CD4-positive, alpha-beta T cell treated with Interleukin-2 at 100 ng/mL for 4 hours (primary cell): ENCODE data around the gene TMEM181.

Experiments
- DNase-seq: peaks from one replicate; pipeline ENCODE4 v3.0.0-alpha.2; 2020; ENCODE audit warnings: low spot score

Gene TMEM181

DNA sequence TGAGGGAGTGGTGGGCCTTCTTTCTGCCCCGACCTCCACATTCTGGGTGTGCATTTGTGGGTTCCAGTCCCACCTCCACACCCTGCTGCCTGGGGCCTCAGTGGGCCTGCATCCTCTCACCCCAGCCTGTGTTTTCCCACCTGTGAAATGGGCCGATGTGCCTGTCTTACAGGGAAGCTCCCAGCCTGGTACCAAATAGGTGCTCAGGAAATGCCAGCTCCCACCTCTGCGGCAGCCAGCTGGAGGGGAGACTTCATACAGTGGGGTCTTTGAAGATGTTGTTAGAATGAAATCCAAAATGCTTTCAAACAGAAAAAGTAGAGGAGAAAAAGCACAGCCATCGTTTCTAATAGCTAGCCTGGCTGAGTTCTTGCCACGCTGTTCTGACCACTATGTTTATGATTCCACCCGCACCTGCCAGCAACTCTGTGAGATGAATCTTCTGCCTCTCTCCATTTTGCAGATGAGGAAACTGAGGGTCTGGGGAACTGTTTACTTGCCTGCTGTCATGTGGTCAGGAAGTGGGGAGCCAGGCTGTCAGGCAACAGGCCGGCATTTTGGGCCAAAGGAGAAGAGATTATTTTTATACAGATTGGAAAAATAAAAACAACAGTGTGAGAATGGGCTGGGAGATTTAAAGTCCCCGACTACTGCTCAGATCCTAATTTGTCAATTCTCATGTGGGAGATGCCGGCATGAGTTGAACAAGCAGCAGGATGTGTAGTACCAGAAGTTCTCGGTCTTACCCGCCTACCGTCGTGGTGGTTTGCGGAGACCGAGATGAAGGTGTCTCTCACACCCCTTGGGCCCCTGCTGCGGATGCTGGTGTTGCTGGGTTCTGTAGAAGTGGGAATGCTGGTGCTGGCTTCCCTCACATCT lies 4.6 kb downstream of the TMEM181 start:
- peak; percentile 32 for DNase-seq

DNA sequence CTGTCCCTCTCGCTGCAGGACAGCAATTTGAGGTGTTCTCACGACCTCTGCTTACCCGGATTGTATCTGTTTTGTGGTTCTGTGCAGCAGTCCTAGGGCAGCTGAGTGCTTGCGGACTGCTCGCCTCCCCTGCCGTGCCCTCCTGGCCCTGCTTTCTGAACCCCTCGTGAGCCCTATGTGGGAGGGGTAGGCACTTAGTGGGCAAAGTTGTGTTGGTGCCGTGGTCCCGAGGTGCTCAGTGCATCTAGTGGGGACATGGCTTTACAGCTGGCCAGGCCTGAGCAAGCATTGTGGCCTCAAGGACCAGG lies 5.2 kb downstream of the TMEM181 start:
- DNase-seq, result no peak

GRCh38 chr6:158565482-158566040 lies 5.7 kb downstream of the TMEM181 start:
- DNase-seq, result no peak

GRCh38 chr6:158566207-158566818 lies 6.4 kb downstream of the TMEM181 start:
- DNase-seq, result no peak

DNA sequence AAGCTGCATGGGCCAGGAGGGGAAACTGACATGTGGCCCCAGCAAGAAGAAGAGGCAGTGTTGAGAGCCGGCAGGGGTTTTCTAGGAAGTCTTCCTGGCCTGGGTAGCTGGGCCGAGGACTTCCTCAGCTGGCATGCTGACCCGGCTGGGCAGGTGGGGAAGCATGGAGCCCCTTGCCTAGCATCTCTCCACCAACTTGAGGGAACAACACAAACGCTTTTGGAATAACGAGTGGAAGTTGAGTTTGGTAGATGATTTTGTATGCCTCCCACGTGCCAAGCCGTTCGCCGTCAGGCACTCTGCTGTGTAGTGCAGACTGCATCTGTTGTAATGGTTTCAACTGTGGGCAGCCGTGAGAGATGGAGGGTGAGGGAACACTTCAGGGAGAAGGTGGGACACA lies 7.3 kb downstream of the TMEM181 start:
- no peak for DNase-seq

DNA sequence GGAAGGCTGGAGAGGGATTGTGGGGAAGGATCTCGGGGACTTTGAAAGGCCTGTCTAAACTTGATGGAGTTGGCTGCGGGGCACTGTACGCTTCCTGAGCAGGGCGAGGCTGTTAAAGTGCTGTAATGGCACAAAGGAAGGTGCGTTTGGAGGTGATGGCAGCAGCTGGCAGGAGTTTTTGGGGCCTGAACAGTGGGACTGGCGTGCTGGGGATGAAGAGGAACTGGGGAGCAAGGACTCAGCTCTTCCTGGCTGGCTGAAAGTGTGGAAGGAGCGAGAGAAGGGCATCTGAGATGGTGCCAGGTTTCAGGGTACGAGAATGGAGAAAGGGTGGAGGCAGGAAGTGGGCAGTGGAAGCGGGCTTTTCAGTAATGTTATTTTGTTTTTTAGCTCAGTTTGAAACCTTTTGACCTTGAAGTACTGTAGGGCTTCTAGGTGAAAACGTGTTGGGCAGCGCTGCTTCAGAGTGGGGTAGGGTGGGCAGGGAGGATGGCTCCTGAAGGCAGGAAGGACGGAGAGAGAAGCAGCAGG lies 8.0 kb downstream of the TMEM181 start:
- no peak for DNase-seq

- DNase-seq, result no peak
Measured at GRCh38 chr6:158568549-158568948, 8.7 kb downstream of the TMEM181 start.

- no peak for DNase-seq
Measured at GRCh38 chr6:158569036-158569435, 9.1 kb downstream of the TMEM181 start.

- DNase-seq, result no peak
Measured at GRCh38 chr6:158570681-158570962, 10.7 kb downstream of the TMEM181 start.

GRCh38 chr6:158571826-158572652 lies 12.1 kb downstream of the TMEM181 start:
- no peak for DNase-seq

DNA sequence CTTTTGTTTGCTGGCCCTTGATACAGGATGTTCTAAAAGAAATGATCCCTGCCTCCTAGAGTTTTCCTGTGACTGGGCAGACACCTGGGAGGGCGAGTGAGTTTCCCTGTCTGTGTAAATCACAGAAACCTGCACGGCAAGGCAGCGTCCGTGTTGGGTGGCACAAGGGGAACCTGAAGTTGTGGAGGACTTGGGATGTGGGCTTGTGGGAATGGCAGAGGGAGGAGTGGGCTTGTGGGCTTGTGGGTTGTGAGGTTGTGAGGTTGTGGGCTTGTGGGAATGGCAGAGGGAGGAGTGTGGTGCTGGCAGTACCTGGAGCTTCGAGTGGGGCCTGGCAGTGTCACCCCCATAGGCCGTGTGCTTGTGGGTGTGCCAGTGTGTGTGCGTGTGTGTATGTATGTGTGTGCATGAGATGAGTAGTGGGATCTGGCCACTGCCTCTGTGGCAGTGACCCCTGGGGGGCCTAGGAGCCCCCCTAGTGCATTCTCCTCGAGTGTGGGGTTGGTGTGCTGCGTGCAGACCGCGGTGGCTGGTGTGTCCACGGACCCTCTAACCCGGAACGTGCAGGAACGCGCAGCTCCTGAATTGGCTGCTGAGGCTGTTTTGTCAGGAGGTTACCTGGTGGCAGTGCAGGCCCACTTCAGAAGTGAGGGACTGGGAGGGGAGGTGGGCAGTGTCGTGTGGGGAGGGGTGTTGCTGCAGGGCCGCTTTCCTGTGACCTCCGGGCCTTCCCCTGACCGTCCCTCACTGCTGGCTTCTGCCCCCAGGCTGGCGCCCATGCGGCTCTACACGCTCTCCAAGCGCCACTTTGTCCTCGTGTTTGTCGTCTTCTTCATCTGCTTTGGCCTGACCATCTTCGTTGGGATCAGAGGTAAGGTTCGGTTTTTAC lies 13.0 kb downstream of the TMEM181 start:
- DNase-seq, result no peak

DNA sequence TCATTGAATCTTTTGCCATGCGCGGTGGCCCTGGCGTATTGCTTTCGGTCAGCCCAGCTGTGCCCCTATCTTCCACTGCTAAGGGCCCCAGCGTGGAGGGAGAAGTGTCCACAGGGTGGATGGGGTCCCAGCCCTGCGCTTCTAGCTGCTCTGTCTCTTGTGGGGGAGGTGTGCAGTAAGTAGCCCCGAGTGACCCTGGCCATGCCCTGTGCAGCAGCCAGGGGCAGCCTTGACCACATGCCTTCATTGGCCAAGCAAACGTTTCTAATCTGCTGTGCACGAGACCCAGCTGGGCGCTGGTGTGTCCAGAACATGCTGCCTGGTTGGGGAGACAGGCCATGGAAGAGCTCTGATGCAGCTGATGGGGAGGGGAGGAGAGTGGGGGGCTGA lies 13.6 kb downstream of the TMEM181 start:
- no peak for DNase-seq

DNA sequence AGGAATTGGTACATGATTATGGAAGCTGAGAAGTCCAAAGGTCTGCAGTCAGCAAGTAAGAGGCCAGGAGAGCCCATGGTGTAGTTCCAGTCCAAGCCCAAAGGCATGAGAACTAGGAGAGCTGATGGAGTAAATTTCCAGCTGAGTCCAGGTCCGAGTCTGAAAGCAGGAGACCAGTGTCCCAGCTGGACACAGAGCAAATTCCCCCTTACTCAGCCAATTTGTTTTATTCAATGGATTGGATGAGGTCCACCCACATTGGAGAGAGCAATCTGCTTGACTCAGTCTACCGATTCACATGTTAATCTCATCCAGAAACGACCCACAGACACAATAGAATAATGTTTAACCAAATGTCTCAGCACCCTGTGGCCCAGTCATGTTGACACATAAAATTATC lies 14.9 kb downstream of the TMEM181 start:
- DNase-seq, result no peak

DNA sequence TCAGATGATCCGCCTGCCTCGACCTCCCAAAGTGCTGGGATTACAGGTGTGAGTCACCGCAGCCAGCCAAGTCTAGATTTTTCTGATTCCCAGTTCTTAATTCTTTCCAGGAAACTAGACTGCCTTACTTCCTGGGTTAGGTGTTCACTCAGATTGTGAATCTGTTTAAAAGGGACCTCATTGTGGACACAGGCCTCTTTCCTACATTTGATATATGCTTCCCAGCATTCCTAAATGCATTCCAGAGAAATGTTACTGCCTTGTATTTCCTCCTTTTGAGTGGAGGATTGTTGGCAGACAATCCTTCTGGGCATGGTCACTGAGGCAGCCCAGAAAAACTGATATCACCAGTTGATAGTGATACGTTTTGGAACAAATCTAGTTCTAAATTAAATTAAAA lies 15.7 kb downstream of the TMEM181 start:
- no peak for DNase-seq

GRCh38 chr6:158584236-158584651 lies 24.4 kb downstream of the TMEM181 start:
- DNase-seq, result no peak

DNA sequence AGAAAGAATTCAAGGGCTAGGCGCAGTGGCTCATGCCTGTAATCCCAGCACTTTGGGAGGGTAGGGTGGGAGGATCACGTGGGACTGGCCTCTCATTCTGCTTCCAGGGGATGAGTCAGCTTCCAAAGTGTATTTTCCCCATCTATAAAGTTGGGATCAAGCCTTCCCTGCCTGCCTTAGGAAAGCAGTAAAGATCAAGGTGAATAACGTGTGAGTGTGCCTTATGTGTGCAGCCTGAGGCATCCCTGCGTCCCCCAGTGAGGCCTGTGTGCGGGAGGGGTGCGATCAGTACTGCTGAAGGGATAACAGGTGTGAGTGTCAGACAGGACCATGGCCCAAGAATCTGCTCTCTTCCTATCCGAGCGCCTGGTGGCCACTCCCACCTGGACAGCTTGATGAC lies 26.8 kb downstream of the TMEM181 start:
- DNase-seq, result no peak

- no peak for DNase-seq
Measured at GRCh38 chr6:158589366-158589765, 29.5 kb downstream of the TMEM181 start.

DNA sequence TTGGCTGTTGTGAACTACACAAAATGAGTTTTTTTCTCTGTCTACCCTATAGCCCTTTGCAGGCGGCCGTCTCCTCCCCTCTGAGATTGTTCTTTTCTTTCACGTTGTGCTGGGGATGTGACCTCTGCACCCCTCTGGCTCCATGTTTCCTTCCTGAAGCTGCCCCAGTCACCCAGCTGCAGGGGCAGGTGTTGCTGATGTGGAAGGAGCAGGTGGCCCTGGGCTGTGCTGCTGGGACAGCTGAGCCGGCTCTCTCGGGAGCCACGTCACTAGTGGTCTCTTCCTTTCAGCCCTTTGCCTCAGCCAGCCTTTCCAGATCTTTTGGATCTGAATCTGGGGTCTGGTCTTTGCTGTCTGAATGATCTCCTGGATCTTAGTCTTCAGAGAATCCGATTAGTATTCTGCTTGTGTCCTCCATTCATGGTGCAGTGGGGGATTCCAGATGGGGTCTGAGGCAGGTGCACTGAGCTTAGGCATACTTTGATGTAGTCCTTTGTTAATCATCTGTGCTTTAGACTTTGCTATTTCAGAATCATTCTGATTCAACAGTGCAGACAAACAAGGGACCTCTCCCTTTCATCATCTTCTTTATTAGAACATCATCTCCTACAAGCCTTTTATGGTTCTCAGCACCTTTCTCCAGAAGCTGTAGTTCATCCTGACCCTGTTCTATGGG lies 31.4 kb downstream of the TMEM181 start:
- DNase-seq, result no peak

GRCh38 chr6:158591810-158592209 lies 31.9 kb downstream of the TMEM181 start:
- no peak for DNase-seq

GRCh38 chr6:158593670-158594069 lies 33.8 kb downstream of the TMEM181 start:
- no peak for DNase-seq

DNA sequence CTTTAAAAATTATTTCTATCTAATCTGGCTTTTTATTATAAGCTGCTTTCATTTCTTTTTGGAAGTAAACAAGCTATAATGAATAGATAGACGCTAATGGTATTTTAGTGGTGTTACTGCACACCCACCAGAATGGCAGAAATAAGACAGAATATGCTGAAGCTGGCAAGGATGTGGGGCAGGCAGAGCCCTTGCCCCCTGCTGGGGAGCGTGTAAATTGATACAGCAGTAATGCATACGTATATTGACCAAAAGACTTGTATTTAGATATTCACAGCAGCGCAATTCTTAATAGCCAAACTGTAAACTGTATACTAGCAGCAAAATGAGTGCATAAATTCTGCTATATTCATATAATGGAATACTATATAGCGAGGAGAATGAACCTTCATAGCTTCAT lies 35.3 kb downstream of the TMEM181 start:
- DNase-seq, result peak; percentile 3
